Left lung (tissue), 10 donors: Measurements from ENCODE around the gene TMEM63C. TPM values are rescaled to one million over a fixed set of nuclear protein-coding genes. Genes with fewer than 3 reads are reported as not detected.

Experiments
- ATAC-seq: fragments of 200-7000 bp; cut with Tn5 transposase; one replicate; pipeline ENCODE4 v1.9.1; 2020; ENCODE audit warnings: moderate library complexity
- DNase-seq, 4 donors: peaks; one replicate each; pipeline ENCODE4 v3.0.0-alpha.2; 2013 to 2020
- H3K27ac ChIP-seq, 2 donors: fragments of 200-600 bp; sonication (generic) in 1 of 2; one replicate each; pipeline versions ENCODE4 v1.5.0 to v1.8.0; 2020 to 2021
- H3K27me3 ChIP-seq, 2 donors: fragments of 200-600 bp; sonication (generic) in 1 of 2; one replicate each; pipeline versions ENCODE4 v1.5.0 to v1.8.0; 2020 to 2021
- H3K36me3 ChIP-seq, 2 donors: fragments of 200-600 bp; sonication (generic) in 1 of 2; one replicate each; pipeline versions ENCODE4 v1.5.0 to v1.8.0; 2020 to 2021
- H3K4me1 ChIP-seq, 2 donors: fragments of 200-600 bp; one replicate each; pipeline ENCODE4 v1.8.0; 2021
- H3K4me3 ChIP-seq, 2 donors: fragments of 200-600 bp; sonication (generic) in 1 of 2; one replicate each; pipeline versions ENCODE4 v1.5.0 to v1.8.0; 2020 to 2021; ENCODE audit warnings: mild to moderate bottlenecking in 1 of 2
- H3K9me3 ChIP-seq, 2 donors: fragments of 200-600 bp; sonication (generic) in 1 of 2; one replicate each; pipeline versions ENCODE4 v1.5.0 to v1.8.0; 2020 to 2021
- CTCF ChIP-seq, 2 donors: fragments of 200-600 bp; sonication (generic) in 1 of 2; IDR thresholded peaks; one replicate each; pipeline versions ENCODE4 v1.5.0 to v1.8.0; 2021; ENCODE audit warnings: antibody characterized with exemption in 2 of 2
- intact Hi-C, 2 donors: fragments of 100-400 bp; cut with DNase I; formaldehyde crosslinking; loops; one replicate each; pipeline versions ENCODE4 v1.11.2 to v1.14.2; 2022
- polyA plus RNA-seq, 6 donors: library from polyadenylated mRNA; unstranded; fragments of 120-200 nt; gene quantifications; one replicate each; pipeline ENCODE4 v1.2.1, GENCODE V29; 2013; ENCODE audit not compliant: insufficient read length in 6 of 6
- total RNA-seq, 2 donors: library from RNA; stranded (reverse); fragmentation: NEBNext Ultra II Directional; extraction: Animal tissue kit (Norgen Biotek cat#: 25700); gene quantifications; one replicate each; pipeline ENCODE4 v1.2.1, GENCODE V29; 2021
- donor health status: DM: no; HTN: yes; CAD: no.
- donor health status: DM: no; HTN: no; CAD: no.

TMEM63C gene
- total and polyA plus RNA-seq, 8 donors, result 0.20 to 2.0 (median 0.88) TPM; not detected in 1

- DNase-seq, result no peak
Observed at GRCh38 chr14:77199590-77199989, 18.0 kb downstream of the TMEM63C start.

GRCh38 chr14:77200406-77200985 lies 18.9 kb downstream of the TMEM63C start:
- TF ChIP-seq CTCF (IDR thresholded peaks at IDR 0.05), result no peak
- Histone ChIP-seq H3K9me3 (no peaks in the 10 kb centered on the region), H3K36me3 (no peaks in the 10 kb centered on the region), H3K27ac (no peak overlapping the region), H3K4me1 (no peaks in the 10 kb centered on the region), H3K27me3 (peaks cover 0 to 51% of the 10 kb centered on the region in 2 donors), H3K4me3 (no peak overlapping the region)
- DNase-seq (no peak), ATAC-seq (no peak)
- intact Hi-C loops, result no loop called here

More at GRCh38 chr14:77199590-77199989, 18.0 kb downstream of the TMEM63C start:
- Histone ChIP-seq H3K36me3 (no peaks in the 10 kb centered on the region), H3K4me3 (no peak overlapping the region), H3K4me1 (no peaks in the 10 kb centered on the region), H3K9me3 (no peaks in the 10 kb centered on the region), H3K27ac (no peak overlapping the region), H3K27me3 (peaks cover 0 to 51% of the 10 kb centered on the region in 2 donors)
- TF ChIP-seq CTCF (IDR thresholded peaks at IDR 0.05), result no peak
- intact Hi-C loops, result no loop called here
- ATAC-seq, result no peak

GRCh38 chr14:77201696-77202095 lies 20.1 kb downstream of the TMEM63C start:
- no peaks in the 10 kb centered on the region for H3K9me3 ChIP-seq

GRCh38 chr14:77203611-77204458 lies 22.2 kb downstream of the TMEM63C start:
- TF ChIP-seq CTCF (IDR thresholded peaks at IDR 0.05), result no peak
- peak in 1 of 4 donors; percentile 44 for DNase-seq
- Histone ChIP-seq H3K9me3 (no peaks in the 10 kb centered on the region), H3K27me3 (peaks cover 0 to 29% of the 10 kb centered on the region in 2 donors), H3K4me3 (no peak overlapping the region), H3K36me3 (no peaks in the 10 kb centered on the region), H3K4me1 (no peaks in the 10 kb centered on the region), H3K27ac (no peak overlapping the region)
- intact Hi-C loops, result no loop called here
- peak; percentile 46 for ATAC-seq

More at GRCh38 chr14:77201696-77202095, 20.1 kb downstream of the TMEM63C start:
- intact Hi-C loops, result no loop called here
- no peak for ATAC-seq
- DNase-seq, result no peak
- H3K4me3 ChIP-seq, result no peak overlapping the region
- TF ChIP-seq CTCF (IDR thresholded peaks at IDR 0.05), result no peak
- H3K27ac ChIP-seq, result no peak overlapping the region
- no peaks in the 10 kb centered on the region for H3K36me3 ChIP-seq
- H3K27me3 ChIP-seq, result peaks cover 0 to 41% of the 10 kb centered on the region in 2 donors
- no peaks in the 10 kb centered on the region for H3K4me1 ChIP-seq

GRCh38 chr14:77204459-77204771 lies 22.8 kb downstream of the TMEM63C start:
- TF ChIP-seq CTCF (IDR thresholded peaks at IDR 0.05), result no peak
- H3K27ac ChIP-seq, result no peak overlapping the region
- no peaks in the 10 kb centered on the region for H3K36me3 ChIP-seq
- ATAC-seq (peak; percentile 80), DNase-seq (peak in 2 of 4 donors; percentile 40 to 45)
- H3K4me1 ChIP-seq, result no peaks in the 10 kb centered on the region
- H3K9me3 ChIP-seq, result no peaks in the 10 kb centered on the region
- H3K4me3 ChIP-seq, result no peak overlapping the region
- intact Hi-C loops, result no loop called here
- peaks cover 0 to 25% of the 10 kb centered on the region in 2 donors for H3K27me3 ChIP-seq
